Posterior vena cava (tissue), 2 donors: ENCODE measurements around the gene KCNQ5. TPM values are rescaled to one million over a fixed set of nuclear protein-coding genes. Genes with fewer than 3 reads are reported as not detected.

Experiments used
- DNase-seq: peaks from one replicate; pipeline ENCODE4 v3.0.0-alpha.2; 2020; ENCODE audit warnings: low spot score
- intact Hi-C, 2 donors: fragments of 100-400 bp; cut with DNase I; formaldehyde crosslinking; loops; one replicate each; pipeline versions ENCODE4 v1.14.1 to v1.14.2; 2022 to 2023
- total RNA-seq, 2 donors: library from RNA; stranded (reverse); fragmentation: NEBNext Ultra II Directional; extraction: Animal tissue kit (Norgen Biotek cat#: 25700); gene quantifications; one replicate each; pipeline ENCODE4 v1.2.1, GENCODE V29; 2021
- donor health status: DM: yes; HTN: yes; CAD: no.
- donor health status: DM: yes; HTN: yes; CAD: no.

KCNQ5 gene
- total RNA-seq, 2 donors from 2014 or later = 1.3 to 4.0 TPM

GRCh38 chr6:72721346-72721745 is 99.5 kb downstream of the KCNQ5 start:
- intact Hi-C loops = no loop called here
- DNase-seq = no peak

GRCh38 chr6:72724545-72724944 is 102.7 kb downstream of the KCNQ5 start:
- no peak for DNase-seq
- intact Hi-C loops = no loop called here

GRCh38 chr6:72728706-72729343 is 107.0 kb downstream of the KCNQ5 start:
- DNase-seq = no peak
- intact Hi-C loops = no loop called here

GRCh38 chr6:72733045-72733444 is 111.2 kb downstream of the KCNQ5 start:
- no peak for DNase-seq
- intact Hi-C loops = no loop called here

- intact Hi-C loops = no loop called here
- DNase-seq = no peak
Observed at GRCh38 chr6:72738091-72738490, 116.2 kb downstream of the KCNQ5 start.

- intact Hi-C loops = no loop called here
- DNase-seq = no peak
Observed at GRCh38 chr6:72739368-72739779, 117.5 kb downstream of the KCNQ5 start.

GRCh38 chr6:72740135-72740534 is 118.3 kb downstream of the KCNQ5 start:
- intact Hi-C loops = no loop called here
- no peak for DNase-seq

- no peak for DNase-seq
- intact Hi-C loops = no loop called here
Observed at GRCh38 chr6:72741083-72741482, 119.2 kb downstream of the KCNQ5 start.

GRCh38 chr6:72742001-72742673 is 120.3 kb downstream of the KCNQ5 start:
- intact Hi-C loops = no loop called here
- no peak for DNase-seq

GRCh38 chr6:72746276-72746675 is 124.4 kb downstream of the KCNQ5 start:
- intact Hi-C loops = no loop called here
- DNase-seq = no peak

- no peak for DNase-seq
Observed at GRCh38 chr6:72748759-72749158, 126.9 kb downstream of the KCNQ5 start.

GRCh38 chr6:72755752-72756151 is 133.9 kb downstream of the KCNQ5 start:
- intact Hi-C loops = no loop called here
- DNase-seq = no peak

More at GRCh38 chr6:72748759-72749158, 126.9 kb downstream of the KCNQ5 start:
- intact Hi-C loops = no loop called here

GRCh38 chr6:72757048-72757447 is 135.2 kb downstream of the KCNQ5 start:
- intact Hi-C loops = no loop called here
- no peak for DNase-seq

- intact Hi-C loops = no loop called here
- no peak for DNase-seq
Observed at GRCh38 chr6:72757926-72758325, 136.1 kb downstream of the KCNQ5 start.

GRCh38 chr6:72758901-72759300 is 137.0 kb downstream of the KCNQ5 start:
- intact Hi-C loops = no loop called here
- no peak for DNase-seq

- DNase-seq = no peak
- intact Hi-C loops = no loop called here
Observed at GRCh38 chr6:72760114-72760793, 138.4 kb downstream of the KCNQ5 start.

- no peak for DNase-seq
- intact Hi-C loops = no loop called here
Observed at GRCh38 chr6:72761761-72762160, 139.9 kb downstream of the KCNQ5 start.

GRCh38 chr6:72769459-72770125 is 147.7 kb downstream of the KCNQ5 start:
- intact Hi-C loops = no loop called here
- no peak for DNase-seq

GRCh38 chr6:72770959-72771358 is 149.1 kb downstream of the KCNQ5 start:
- intact Hi-C loops = no loop called here
- no peak for DNase-seq

- intact Hi-C loops = no loop called here
- DNase-seq = no peak
Observed at GRCh38 chr6:72776456-72776855, 154.6 kb downstream of the KCNQ5 start.
